COLO668 (cell line): ENCODE measurements around the gene TJP1.
"Not testable (repeated sequence)": the region's sequence is repeated elsewhere in the genome, so short reads cannot be mapped to it uniquely, and the experiment has no call there.

Experiments
- DNase-seq: peaks from one replicate; lab custom pipeline; 2025; ENCODE audit not compliant: unreplicated experiment; lab: John Stamatoyannopoulos, UW

TJP1 gene

DNA sequence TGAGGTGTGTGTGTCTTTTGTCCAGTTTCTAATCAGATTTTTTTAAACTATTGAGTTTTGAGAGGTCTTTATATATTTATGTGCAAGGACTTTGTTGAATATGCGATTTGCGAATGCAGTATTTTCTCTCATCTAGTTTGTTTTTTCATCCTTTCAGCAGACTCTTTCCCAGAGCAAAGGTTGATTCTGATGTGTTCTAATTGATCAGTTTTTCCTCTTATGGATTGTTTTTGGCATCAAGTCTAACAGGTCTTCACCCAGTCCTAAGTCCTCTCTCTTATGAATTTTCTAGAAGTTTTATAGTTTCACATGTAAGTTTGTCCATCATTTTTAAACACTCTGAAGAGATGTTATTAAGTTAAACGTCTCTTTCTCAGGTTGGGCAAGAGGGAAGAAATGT is 17.8 kb upstream of the TJP1 start:
- no peak for DNase-seq

DNA sequence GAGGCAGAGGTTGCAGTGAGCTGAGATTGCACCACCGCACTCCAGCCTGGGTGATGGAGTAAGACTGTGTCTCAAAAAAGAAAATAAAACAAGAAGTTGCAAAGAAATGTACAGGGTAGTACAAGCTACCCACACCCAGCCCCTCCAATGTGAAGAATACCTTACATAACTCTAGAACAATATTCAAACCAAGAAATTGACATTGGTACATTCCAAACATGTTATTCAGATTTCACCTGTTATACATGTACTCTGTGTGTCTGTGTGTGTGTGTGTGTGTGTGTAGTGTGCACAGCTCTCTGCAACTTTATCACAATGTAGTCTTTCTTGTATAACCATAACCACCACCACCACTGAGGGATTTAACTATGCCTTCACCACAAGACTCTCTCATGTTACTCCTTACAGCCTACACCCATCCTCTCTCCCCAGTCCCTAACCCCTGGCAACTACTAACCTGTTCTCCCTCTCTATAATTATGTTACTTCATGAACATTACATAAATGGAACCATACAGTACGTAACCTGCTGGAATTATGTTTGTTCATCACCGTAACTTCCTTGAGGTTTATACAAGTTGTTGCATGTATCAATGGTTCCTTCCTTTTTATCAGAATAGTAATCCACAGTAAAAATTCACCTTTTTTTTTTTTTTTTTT is 16.2 kb upstream of the TJP1 start:
- DNase-seq = no peak

DNA sequence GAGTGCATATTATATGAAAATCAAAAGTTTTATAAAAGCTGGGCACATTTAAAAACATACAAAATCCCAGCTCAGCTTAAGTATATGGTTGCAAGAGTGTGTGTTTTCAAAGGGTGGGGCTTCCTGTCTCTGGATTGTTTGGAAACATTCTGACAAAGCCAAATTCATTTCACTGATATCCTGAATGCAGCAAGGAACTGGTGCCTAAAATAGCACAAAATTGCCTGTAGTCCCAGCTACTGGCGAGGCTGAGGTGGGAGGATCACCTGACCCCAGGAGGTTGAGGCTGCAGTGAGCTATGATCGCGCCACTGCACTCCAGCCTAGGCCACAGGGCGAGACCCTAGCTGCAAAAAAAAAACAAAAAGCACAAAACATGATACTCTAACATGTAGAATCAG is 13.0 kb upstream of the TJP1 start:
- no peak for DNase-seq

DNA sequence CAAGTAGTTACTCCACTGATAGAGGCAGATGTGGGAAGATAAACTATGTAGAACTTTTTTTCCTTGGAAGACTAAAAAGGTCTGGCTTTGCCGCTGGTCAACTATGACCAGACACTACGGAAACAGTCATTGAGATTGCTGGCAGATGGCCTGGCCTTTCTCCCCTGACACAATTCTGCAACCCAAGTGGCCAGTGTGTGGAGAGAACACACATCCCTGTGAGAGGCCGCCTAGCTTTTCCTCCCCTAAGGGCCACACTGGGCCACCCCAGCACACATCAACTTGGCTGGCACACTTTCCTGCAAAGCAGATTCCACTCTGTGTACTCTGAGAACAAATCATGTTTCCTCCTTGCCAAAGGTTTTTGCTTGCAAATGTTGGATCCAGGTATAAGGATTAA is 10.4 kb upstream of the TJP1 start:
- no peak for DNase-seq

DNA sequence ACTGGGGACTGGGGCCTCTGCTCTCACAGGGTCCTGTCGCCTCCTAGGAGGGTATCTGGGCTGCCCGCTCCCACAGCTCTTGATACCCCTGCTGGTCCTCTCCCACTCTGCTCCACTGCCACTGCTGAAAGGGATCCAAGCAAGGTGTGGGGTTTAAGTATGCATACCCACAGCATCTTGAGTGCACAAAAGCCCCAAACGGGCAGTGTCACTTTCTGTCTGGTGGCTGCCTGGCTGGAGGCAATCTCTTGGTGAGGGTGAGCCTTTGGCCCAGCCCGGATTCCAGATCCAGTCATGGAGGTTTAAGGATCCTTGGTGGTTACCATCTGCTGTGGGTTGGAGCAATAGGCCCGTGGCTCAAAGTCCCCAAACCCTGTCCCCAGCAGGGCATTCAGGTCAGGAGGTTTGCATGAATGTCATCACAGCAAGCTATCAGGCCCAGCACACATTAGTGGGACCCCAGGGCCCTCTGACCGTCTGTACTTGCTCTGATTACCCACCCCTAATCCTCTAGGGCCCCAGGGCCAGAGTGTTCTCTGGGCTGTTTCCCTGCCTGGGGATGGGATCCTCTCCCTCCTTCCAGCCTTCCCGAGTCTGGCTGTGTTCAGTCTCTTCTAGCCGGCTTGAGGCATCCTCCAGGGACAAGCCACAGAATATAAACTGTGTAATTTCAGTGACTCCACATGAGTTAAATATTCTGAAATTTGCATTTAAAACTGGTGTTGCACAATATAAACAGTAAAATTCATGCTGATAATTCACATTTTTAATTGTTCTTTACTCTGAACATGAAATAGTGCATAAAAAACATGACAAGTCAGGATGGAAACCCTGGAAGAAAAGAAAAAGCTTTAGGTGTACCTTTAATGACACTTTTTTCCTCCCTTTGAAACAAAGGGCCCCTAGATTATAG is 4.9 kb upstream of the TJP1 start:
- no peak for DNase-seq

DNA sequence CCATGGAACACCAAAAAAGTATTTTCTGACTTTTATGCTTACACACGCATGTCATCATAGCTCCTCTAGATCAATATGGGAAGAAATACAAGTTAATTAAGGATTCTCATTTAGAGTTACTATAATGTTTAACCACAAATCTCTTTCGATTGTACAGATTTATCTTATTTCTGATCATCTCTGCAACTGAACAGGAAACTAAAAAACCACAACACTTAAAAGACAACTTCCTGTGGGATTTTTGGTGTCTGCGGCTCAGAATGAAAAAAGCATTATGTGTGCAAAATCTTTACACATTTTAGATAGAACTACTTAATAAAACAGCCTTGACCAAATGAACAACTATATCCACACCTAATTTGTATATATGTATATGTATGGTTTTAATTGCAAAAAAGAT is 3.0 kb upstream of the TJP1 start:
- no peak for DNase-seq

DNA sequence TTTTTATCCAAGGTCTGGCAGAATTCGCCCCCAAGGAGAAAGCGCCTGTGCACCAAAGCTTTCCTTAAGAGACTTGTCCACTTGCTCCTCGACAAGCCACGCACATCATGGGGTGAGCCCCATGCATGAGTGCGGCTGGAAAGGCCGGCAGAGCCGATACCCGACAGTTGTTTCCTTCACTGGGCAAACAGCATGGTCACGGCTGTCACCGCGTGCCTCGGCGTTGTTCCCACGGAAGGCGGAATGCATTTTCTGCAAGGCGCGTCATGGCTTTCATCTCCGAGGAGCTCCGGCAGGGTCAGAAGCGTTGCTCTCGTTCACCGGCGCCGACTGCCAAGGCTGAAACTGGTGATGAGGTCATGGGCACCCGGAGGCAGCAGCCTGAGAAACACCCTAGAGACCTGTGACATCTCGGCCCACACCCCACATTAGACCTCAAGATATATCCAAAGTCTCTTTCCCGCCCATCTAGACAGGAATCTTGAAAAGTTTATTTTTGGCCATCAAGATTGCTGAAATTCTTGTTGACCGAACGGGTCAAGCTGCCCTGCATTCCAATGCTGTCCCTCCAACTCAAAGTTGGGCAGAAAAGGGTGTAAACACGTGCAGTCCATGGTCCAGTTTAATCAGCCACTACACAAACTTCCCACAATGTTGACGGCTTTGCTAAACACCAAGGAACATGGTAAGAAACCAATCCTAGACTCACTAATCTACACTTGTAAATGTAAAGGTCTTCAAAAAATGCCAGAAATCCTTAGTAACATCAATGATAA is 604 bp upstream of the TJP1 start:
- DNase-seq = peak; percentile 57

DNA sequence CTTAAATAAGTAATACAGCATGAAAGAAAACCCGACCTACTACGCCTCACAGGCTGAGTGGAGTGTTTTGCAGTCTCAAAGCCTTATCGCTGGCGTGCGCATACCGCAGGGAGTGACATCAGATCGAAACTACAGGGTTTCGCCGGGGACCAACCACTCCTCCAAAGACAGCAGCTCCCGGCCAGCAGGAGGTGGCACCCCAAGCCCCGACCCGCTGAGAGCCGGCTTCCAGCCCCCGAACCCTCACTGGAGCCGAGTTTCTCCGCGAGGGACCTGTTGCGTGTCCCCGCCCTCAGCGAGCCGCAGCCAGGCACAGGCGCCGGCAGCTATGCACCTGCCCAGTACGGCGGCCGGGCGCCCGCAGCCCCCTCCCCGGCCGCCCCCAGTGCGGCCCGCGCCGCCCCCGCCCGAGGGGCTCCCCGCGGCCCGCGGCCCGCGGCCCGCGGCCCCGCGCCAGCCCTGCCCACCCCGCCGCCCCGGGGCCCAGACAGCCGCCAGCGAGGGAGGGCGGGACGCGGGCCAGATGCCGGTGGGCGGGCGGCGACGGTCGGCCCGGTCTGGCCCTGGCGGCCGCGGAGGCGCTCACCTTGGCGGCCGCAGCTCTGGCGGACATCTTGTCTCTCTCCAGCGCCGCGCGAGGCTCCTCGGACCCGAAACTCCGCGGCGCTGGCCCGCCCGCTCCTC is 710 bp downstream of the TJP1 start:
- peak; percentile 78 for DNase-seq

DNA sequence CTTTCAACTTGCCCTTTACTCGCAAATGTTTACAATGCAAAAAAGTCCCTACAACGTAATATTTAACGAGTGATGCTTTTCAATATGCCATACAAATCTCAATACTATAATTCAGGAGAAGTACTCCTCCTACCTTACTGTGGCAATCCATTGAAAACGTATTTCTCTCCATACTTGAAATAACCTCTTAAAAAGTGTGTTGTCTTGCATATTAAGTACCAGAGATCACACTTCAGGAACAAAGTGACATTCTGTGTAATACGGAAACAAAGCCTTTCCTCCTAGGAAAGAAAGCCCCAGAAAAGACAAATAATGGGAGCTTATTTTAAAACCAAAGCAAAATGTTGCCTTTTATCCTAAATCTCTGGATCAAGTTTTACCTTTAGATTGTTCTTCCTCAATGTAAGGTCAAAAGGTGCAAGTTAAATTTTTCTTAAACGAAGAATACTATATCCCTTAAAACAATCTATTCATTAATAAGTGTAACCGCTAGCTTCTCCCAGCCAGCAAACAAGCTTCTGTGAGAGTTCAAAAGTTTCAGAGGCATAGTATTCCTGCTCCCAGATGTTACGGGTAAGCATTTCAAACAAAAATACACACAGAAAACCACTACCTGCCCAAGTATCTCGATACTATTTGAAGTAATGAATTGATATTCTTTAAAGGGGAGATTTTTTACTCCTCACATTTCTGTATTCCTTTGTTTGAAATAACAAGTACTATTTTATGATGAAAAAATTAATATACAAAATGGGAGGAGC is 1.7 kb downstream of the TJP1 start:
- no peak for DNase-seq

DNA sequence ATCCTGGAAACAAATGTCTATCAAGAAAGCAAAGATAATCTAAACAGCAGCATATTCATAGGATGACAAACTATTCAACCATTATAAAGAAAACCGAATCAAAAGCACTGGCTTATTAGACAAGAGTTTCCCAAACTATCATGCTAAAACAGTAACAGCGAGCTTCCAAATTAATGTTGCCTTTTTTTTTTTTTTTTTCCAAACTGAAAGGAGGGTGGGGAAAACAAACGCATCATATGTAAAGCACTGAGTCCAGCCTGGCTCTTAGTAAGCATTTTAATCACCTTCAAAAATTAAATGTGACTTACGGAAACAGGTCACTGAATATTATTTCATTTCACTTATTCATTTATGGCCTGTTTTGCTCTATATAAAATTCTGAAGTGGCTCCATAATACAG is 2.3 kb downstream of the TJP1 start:
- no peak for DNase-seq

DNA sequence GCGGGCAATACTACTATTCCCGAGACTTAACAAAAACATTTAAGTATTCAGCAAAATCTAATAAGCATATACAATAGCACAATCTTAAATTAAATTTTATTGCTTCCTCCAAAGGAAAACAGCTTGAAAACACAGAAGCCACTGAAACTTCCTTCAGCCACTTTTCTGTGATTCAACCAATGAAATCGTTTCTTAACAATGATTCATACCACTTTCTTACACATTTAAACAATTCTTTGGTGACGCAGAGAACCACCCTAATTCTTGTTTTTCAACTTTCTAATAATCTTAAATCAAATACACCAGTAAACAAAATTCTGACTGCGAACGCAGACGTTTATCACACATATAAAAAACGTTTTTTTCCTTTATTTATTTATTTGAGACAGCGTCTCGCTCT is 4.1 kb downstream of the TJP1 start:
- no peak for DNase-seq

DNA sequence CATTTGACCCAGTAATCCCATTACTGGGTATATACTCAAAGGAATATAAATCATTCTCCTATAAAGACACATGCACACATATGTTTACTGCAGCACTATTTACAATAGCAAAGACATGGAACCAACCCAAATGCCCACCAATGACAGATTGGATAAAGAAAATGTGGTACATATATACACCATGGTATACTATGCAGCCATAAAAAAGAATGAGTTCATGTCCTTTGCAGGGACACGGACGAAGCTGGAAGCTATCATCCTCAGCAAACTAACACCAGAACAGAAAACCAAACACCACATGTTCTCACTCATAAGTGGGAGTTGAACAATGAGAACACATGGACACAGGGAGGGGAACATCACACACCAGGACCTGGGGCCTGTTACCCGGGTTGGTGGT is 4.8 kb downstream of the TJP1 start:
- not testable (repeated sequence) for DNase-seq

DNA sequence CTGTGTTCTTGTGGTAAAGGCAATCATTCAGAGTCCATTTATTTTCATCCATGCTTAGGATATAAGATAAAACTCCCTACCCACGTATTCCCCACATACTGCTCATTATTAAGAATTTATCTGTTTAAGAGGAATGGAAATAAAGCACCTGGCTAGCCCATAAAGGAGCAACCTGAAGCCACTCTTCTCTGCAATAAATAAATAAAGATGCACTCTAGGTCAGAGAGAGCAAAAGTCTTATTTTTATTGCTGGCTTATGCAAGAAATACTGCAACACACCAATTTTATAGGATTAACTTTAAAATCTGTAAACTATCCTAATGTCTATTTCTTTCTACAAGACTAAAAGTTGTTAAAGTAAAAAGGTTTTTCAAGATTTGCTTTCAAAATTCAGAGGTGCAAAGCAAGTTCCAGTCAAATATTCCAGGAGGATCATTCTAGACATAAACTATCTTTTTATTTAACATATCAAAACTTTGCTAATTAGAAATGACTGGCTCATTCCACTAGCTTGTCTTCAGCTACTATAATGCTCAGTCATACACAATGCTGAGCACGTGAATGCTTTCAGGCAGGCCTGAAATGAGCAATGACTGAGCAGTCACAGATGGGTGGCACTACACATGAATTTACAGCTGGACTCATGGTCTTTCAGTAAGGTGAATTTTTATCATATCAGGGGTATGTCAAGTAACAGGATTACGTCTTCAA is 7.1 kb downstream of the TJP1 start:
- DNase-seq = no peak

DNA sequence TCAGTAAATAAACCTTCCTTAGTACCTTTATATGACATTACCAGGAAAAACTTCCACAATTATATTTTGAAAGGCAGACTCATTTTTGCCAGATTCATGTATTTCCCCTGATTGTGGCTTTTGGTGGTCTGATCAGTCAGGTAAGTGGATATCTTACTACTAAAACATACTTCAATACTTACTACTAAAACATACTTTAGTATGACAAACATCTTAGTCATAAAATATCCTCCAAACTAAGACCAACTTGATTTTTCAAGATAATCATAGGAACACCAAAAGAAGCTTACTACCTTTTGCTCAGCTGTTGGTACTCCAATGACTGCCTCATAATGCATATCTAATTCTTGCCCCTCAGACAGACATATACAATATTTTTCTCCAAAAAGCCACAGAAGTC is 9.3 kb downstream of the TJP1 start:
- DNase-seq = no peak

DNA sequence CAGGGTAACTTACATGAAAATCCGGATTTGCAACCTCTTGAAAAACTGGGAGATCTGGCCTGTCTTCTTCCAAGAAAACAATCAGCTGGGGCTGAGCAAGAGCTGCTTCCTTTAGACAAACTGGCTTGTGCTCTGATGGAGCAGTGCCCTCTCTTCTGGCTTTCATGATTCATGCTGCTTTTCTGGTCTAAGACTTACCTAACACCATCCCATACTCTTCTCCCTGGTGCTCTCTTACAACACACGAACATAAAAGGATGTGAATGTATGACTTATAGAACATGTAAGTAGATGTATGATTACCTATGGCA is 9.9 kb downstream of the TJP1 start:
- DNase-seq = no peak

DNA sequence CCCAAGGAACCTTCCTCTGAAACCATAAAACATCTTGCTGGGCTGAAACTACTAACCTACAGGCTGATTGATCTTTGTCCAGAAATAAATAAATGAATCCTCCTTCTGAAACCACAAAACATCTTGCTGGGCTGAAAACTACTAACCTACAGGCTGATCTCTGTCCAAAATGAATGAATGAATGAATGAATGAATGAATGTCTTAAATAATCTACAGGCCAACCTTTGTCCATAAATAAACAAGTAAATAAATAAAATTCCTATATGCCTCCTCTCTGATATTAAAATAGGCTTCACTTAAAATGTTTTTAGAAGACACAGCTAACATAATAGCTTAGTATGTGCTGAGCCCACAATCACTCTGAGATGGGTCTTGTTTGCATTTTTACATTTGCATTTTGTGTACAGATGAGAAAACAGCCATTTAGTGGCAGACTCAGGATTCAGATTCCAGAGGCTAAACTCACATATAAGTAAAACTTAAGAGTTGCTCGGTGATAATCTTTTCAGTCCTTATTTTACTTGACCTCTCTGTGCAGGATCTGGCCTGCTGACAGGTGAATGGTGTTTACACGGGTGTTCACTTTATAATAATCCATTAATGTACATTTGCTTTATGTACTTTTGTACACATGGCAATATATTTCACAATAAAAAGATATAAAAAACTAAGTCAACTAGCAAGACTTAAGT is 10.4 kb downstream of the TJP1 start:
- no peak for DNase-seq

DNA sequence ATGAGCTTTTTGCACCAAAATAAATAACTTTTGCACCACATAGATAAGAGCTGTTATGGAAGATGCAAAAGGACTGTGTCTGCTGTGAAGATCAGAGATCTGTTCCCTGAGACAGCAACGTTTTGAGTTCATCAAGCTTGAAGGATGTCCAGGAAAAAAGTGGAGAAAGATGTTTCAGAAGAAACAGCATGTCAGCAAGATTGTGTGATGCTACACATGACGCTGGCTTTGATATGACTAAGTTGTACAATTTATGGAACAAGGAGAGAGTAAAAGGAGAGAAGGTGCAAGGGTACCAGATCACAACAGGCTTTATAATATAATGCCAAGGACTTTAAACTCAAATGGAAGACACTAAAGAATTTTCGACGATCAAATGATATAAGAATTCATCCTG is 16.6 kb downstream of the TJP1 start:
- DNase-seq = no peak

DNA sequence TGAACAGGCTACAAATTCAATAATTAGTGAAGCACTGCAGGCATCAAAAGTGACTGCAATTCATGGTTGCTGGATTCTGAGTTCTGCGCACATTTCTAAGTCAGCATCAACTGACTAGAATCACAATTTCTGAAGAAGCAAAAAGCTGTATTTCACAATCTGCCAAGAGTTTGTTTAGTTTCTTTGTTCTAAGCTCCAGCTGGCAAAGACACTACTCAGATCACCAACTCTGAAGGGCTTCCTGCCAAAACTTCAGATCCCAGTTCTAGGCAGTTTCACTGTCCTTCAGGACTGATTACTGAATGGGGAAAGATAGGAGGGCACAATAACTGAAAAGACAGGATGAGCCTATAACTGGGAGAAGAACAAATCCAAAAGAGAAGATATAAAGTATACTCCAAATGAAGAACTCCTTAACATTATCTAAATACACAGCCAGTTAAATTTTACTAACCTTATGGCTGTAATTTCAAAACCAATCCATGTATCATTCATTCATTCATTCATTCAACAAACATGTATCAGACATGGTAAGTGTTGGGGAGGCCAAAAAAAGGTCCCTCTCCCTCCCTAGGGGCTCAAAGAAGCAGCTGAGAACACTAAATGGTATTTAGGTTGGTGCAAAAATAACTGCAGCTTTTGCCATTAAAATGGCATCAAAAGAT is 17.1 kb downstream of the TJP1 start:
- no peak for DNase-seq

DNA sequence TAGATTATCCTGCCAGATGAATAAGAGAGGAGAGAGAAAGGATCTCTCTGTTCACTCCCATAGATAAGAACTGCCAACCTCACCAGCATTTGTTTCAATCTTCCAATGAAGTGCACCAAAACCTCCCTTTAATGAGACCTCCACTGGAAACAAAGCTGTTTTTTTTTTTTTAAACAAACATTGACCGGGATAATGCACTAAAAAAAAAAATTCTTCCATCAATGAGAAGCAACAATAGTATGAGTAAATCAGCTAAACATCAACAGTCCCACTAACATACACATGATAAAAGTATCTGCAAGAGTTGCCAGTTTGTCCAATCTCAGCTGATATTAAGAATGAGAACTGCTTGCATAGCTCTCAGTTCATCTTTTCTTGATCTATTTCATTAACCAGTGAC is 19.9 kb downstream of the TJP1 start:
- no peak for DNase-seq
